Dedifferentiated amniotic fluid mesenchymal stem cell (primary cell): ENCODE results near the gene AP2S1.
"Not testable (repeated sequence)": the region's sequence is repeated elsewhere in the genome, so short reads cannot be mapped to it uniquely, and the experiment has no call there.

Experiments
- DNase-seq: peaks from one replicate; pipeline ENCODE4 v3.0.0-alpha.2; 2016; ENCODE audit errors: extremely low spot score

AP2S1 gene

DNA sequence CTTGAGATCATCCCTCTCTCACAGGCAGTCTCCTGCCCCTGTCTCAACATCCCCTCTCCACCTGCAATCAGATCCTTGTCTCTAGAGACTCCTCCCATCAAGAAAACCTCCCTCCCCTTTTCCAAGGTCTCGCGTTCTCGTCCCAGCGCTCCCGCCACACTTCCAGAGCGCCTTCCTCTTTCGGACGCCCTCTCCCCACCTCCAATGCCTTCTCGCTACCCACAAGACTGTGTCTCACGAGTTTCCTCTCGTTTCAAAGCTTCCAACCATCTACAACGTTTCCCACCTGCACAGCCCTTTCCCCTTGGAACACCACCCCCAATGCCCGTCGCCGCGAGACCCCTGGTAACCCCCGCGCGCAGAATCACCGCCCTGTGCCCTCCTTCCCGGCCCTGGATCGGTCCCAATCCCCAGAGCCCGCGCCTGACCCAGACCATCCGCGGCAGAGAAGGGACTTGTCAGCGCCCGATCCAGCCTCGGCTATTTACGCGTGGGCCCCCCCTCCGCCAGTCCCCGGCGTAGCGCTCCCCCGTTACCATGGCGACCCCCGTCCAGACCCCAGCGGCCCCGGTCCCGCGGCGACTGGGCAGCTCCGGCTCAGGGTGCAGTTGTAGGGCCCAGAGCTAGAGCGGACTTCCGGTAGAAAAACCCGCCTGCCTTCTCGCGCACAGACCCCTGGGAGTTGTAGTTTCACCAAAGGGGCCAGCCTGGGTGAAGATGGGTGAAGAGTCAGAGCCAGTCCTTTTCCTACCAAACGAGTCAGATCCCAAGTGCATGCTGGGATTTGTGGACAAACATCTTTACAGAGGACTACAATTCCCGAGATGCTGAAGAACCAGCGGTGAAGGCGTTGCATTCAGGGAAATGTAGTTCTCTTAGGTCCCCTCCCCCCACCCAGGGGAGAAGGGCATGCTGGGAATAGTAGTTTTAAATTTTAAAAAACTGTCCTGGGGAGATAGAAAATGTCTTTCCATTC is at the start of gene AP2S1:
Gene AP2S1 (minus strand): TSS at position 619 of the 976 bp plus-strand sequence. CDS start 80 bp downstream, at position 539.
- peak; percentile 100 for DNase-seq

DNA sequence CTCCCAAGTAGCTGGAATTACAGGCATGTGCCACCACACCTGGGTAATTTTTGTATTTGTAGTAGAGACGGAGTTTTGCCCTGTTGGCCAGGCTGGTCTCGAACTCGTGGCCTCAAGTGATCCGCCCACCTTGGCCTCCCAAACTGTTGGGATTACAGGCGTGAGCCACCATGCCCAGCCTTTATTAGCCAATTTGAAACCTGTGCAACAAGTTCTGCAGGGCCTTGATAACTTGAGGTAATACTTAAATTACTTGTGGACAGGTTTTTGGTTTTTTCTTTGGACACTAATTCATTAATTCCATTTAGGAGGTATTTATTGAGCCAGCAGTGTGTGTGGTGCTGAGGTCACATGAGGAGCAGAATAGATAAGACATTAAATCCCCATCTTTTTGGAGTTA is 49.7 kb upstream of the AP2S1 start:
- DNase-seq: no peak

DNA sequence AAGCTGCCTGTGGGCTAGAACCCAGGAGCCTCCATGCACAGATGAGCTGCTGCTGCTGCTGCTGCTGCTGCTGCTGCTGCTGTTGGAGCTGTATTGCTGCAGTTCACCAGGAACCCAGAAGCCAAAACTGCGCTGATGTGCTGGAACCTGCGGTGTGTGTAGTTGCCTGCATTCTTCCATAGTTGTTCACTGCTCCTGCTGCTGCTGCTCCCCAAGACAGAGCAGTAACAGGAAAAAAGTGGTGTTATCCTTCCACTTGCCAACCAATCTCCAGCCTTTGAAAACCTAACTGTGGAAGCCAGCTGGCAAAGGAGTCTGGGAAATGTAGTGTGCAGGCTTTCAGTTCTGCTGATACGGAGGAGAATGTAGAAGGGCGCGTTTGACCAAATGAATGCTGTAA is 48.1 kb upstream of the AP2S1 start:
- DNase-seq: no peak

DNA sequence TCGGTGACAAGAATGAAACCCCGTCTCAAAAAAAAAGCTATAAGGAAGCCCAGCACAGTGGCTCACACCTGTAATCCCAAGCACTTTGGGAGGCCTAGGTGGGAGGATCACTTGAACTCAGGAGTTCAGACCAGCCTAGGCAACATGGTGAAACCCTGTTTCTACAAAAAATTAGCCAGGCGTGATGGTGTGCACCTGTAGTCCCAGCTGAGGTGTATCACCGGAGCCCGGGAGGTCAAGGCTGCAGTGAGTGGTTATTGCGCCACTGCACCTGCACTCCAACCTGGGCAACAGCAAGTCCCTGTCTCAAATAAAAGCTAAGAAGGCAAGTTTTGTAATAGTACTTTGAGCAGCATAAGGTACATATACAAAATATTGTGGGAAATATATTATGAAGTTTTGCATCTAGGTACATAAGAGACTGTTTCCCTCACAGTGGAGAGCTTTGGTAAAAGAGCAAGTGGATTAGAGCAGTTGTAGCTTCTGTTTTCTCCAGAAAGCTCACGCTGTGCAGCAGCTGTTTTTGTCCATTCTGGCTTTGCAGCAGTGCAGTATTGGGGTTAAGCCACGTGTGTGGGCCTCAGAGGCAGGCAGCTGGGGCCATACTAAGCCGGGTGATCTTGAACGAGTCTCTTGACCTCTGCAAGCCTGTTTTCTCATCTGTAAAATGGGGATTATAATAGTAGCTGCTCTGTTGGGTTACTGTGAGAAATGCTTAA is 45.6 kb upstream of the AP2S1 start:
- no peak for DNase-seq

DNA sequence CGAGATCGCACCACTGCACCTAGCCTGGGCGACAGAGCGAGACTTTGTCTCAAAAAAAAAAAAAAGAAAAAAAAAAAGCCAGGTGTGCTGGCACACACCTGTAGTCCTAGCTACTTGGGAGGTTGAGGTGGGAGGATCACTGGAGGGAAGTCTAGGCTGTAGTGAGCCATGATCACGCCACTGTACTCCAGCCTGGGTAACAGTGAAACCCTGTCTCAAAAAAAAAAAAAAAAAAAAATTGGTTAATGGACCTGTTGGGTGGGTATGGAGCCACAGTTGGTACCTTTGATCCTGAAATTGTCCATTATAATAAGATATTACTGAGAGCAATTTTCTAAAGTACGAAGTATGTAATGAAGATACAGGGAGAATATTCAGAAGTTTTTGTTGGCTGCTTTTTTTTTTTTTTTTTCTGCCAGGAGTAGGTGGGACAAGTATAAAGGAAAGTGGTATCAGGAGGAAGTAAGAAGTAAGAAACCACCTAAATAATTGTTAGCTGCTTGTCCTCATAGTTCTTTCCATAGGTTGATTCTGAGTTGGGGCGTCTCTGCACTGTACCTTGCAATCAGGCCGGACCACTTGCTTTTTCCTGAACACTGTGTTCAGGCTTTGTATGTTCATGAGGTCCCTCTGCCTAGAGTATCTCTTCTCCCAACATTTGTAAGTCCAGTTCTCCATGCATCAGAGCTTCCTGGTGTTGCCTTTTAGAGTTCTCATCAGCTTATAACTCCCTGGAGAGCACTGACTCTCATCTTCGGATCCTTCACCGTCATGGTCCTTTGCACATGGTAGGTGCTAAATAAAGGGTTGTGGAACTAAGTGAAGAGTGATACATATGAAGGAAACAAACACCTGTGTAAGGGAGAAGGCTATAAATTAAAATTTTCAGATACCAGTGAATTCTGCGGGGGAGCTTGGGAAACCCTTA is 41.9 kb upstream of the AP2S1 start:
- no peak for DNase-seq

DNA sequence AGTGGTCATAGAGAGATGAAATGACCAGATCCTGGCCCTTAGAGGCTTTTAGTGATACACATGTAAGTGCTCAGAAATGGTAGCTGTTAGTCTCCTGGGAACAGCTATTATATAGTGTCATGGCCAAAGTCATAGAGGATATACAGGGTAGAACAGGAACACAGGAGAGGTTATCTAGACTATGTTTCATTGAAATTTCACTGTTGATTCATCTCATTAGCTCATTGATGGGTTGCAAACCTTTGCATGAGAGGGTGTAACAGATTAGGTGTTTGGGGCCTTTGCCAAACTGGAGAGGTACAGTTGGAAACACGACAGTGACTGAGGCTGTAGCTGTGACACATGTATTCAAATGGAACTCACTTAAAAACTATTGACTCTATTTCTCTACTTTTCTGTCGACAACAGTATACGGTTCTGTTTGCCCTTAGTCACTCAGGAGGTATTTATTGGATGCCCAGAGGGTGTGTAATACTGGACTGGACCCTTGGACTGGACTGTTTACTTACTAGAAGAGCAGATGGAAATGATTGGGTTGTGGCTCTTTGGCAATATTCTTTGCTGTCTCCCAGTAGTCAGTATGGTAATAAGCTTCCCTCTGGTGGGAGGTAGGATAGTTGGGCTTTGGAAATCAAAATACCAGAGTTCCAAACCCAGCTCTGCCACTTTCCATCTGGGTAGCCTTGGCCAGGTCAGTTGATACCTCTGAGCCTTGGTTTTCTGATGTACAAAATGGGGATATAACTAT is 40.0 kb upstream of the AP2S1 start:
- DNase-seq: peak; percentile 89

DNA sequence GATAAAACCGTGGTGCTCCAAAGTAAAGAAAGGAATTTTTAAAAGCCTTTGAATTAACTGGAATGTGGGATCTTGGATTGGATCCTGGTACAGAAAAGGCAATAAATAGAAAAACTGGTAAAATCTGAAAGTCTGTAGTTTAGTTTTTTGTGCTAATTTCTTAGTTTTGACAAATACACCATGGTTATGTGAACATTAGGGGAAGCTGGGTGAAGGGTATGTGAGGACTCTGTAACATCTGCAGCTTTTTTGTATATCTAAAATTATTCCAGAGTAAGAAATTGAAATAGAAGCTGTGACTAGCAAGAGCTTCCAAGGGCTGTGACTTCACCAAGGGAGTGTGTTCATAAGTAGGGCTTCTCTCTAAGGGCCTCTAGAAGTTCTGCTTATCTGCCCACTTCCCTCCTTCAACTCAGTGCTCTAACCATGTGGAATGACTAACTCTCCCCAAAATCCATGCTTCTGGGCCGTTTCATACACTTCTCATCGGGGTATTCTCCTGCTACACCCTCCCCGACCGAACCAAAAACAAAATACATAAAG is 36.7 kb upstream of the AP2S1 start:
- DNase-seq: no peak

DNA sequence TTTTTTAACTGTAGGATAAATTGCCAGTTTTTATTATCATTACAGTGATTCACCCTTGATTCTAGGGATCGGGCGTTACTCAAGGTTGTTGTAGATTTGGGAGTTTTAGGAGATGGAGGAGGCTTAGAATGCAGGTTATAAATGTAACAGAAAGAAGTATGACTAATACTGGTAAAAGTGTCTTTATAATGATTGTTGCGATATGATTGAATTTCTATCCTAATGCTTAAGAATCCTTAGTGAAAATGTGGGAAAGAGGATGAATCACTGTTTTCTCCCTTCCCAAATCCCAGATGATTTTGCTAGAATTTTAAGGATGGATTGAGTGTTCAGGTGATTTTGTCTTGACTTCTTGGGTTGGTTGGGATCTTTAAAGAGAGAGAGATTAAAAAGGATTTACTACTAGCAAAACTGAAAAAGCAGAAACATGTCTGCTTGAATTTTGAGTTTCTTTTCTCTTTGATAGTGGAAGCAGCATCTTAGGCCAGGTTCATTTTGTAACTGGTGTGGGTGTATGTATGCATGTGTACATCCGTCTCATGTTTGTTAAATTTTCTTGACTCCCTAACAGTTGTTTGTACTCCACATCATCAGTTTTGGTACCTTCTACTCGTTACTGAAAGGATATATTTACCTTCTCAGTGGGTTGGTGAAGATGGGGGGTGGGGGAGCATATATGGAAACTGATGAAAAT is 36.0 kb upstream of the AP2S1 start:
- DNase-seq: no peak

DNA sequence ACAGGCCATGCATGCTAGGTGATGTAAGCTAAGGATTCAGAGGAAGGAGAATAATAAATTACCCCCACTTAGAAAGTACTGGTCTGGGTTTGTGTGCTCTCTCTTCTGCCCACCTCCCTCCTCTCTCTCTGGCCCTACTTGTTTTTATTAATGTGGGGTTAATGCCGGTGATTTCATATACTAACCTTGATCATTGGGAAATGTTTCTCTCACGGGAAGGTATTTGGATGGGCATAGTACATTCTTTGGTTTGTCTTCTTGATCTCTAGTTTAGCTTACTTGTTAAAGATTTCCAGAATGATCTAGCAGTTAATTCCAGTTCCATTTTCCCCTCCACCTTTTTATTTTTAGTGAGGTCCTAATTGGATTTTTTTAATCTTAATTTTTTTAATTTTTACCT is 34.8 kb upstream of the AP2S1 start:
- DNase-seq: no peak

DNA sequence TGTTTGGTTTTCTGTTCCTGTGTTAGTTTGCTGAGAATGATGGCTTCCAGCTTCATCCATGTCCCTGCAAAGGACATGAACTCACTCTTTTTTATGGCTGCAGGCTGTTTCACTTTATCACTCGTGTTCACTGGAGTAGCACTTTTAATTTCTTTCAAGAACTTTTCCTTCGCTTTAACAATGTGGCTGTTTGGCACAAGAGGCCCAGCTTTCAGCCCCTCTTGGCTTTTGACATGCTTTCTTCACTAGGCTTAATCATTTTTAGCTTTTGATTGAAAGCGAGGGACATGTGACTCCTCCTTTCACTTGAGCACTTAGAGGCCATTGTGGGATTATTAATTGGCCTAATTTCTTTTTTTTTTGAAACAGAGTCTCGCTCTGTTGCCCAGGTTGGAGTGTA is 32.1 kb upstream of the AP2S1 start:
- not testable (repeated sequence) for DNase-seq

DNA sequence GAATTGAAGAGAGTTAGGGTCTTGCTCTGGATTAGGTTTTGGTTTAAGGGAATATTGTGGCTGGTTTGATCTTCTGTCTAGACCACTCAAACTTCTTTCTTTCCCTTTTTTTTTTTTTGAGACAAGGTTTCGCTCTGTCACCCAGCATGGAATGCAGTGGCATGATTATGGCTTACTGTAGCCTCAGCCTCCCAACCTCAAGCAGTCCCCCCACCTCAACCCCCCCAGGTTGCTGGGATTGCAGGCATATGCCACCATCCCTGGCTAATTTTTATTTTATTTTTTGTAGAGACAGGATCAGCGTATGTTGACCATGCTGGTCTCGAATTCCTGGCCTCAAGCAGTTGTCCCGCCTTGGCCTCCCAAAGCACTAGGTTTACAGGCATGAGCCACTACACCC is 31.4 kb upstream of the AP2S1 start:
- DNase-seq: no peak

DNA sequence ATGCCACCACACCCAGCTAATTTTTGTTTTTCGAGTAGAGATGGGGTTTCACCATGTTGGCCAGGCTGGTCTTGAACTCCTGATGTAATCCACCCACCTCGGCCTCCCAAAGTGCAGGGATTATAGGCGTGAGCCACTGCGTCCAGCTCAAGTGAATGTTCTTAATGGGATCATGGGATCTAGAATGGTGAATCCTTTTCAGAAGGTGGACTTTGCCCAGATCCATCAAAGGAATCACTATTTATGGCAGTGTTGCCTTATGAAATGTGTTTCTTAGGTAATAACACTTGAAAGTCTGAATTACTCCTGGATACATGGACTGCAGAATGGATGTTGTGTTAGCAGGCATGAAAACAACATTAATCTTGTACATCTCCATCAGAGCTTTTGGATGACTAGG is 30.4 kb upstream of the AP2S1 start:
- DNase-seq: no peak

DNA sequence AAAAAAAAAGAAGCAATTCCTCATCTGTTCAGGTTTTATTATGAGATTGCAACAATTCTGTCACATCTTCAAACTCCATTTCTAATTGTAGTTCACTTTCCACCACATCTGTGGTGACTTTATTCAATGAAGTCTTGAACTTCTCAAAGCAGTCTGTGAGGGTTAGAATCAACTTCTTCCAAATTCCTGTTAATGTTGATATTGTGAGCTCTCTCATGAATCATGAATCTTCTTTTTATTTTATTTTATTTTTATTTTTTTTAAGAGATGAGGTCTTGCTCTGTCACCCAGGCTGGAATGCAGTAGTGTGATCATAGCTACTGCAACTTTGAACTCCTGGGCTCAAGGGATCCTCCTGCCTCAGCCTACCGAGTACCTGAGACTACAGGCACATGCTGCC is 29.8 kb upstream of the AP2S1 start:
- DNase-seq: no peak

DNA sequence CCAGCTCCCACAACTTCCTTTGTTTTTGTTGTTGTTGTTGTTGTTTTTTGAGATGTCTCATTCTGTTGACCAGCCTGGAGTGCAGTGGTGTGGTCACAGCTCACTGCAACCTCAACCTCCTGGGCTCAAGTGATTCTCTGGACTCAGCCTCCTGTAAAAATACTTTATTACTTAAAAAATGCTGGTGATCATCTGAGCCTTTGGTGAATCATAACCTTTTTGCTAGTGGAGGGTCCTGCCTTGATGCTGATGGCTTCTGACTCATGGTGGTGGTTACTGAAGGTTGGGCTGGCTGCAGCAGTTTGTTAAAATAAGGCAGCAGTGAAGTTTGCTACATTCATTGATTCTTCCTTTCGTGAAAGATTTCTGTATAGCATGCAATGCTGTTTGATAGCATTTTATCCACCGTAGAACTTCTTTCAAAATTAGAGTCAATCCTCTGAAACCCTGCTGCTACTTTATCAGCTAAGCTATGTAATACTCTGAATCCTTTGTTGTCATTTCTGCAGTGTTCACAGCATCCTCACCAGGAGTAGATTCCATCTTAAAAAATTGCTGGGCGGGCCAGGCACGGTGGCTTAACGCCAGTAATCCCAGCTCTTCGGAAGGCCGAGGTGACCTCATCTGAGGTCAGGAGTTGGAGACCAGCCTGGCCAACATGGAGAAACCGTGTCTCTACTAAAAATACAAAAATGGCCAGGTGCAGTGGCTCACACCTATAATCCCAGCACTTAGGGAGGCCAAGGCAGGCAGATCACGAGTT is 28.1 kb upstream of the AP2S1 start:
- DNase-seq: no peak

DNA sequence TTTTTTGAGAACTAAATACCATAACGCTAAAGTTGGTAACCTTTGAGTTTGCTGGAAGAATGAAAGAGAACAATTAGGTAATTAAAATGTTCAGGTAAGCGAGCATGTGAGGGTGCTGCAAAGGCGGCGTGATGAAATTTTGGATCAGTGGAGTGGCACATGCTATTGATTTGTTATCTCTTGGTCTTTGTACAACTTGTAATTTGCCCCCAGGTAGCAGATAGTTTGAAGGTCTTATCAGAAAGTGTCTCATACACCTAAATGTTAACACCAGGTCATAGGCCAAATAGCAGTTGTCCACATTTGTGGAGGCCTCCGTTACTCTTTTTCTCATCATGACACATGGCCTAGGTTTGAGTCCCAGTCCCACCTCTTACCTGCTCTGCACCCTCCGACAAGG is 25.0 kb upstream of the AP2S1 start:
- DNase-seq: no peak

DNA sequence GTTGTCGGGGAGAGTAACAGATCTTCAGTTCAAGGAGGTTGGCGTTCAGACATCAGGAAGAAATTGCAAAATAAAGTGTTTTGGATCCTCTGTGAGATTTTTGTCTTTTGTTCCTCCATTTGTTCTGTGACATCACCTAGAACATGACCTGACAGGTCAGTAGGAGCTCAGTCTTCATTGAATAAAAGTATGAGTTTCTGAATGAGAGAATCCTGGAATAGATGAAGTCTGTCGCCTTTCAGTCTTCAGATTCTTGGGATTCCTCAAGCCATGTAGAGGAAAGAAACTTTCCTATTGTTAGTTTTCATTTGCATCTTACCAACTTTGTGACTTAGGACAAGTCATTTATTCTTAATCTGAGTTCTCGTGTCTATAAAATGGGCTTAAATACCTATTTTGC is 24.6 kb upstream of the AP2S1 start:
- no peak for DNase-seq

DNA sequence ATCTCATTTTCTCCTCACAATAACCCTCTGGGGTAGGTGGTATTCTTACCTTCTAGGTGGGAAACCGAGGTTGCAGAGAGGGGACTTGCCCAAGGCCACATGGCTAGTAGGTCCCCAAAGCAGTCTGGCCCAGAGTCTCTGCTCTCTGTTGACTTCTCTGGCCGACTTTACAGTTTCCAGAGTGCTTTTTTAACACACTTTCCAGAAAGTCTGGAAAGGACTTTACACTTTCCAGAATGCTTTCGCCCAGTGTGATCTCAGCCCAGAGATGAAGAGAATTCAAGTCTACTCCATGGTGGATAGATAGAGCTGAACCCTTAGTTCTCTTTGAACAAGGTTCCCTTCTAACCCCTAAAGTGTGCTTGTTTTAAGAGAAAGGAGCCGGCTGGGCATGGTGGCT is 22.3 kb upstream of the AP2S1 start:
- no peak for DNase-seq

DNA sequence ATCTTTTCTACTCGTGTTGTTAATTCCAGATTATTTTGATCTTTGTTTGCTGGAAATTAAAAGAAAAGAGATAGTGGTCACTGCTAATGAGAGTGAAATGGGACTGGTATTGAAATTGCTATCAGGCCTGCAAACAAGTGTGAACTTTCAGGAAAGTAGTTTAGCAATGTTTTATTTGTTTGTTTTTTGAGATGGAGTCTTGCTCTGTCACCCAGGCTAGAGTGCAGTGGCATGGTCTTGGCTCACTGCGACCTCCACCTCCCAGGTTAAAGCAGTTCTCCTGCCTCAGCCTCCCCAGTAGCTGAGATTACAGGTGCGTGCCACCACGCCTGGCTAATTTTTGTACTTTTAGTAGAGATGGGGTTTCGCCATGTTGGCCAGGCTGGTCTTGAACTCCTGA is 20.5 kb upstream of the AP2S1 start:
- not testable (repeated sequence) for DNase-seq

DNA sequence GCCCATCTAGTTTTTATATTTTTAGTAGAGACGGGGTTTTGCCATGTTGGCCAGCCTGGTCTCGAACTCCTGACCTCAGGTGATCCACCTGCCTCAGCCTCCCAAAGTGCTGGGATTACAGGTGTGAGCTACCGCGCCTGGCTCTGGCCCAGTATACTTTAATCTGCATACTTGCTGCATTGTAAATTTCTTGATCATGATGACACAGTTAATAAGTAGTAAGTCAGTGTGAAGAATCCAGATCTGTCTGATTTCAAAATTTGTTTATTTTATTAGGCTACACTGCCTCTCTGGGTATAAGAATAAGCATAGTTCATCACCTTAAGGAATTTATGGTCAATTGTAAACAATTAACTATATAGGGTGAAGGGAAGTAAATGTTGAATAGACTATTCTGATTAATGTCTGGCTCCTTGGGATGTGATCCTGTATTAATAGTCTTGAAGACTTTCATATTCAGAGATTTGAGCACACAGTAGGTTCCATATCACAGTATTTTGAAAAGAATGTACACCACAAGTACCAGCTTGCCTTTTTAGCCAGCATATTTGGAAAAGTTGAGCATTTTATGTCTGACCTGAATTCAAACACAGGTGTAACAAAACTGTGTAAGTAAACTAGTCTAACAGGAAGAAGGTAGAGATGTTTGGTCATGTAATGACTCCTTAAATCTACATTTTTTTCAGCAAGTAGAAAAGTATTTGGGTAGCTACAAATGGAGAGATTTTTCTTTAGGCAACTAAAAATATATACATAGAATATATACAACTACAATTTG is 17.6 kb upstream of the AP2S1 start:
- DNase-seq: no peak
